ENCODE measurements around the gene SETBP1. TPM values are rescaled to one million over a fixed set of nuclear protein-coding genes. Genes with fewer than 3 reads are reported as not detected.

SETBP1 gene
- total RNA-seq, 1 experiment from 2014 or later: 0.05 TPM

GRCh38 chr18:44844486-44844885 is 163.8 kb downstream of the SETBP1 start:
- DNase-seq (ENCODE audit: low read depth, low spot score) (no peak), ATAC-seq (no peak)
- H3K9ac ChIP-seq (ENCODE audit: low read length): no peak overlapping the region
- H3K9me2 ChIP-seq (ENCODE audit: insufficient read depth): no peaks in the 10 kb centered on the region
- H3K79me2 ChIP-seq (ENCODE audit: insufficient read depth, low read length): no peaks in the 10 kb centered on the region
- H3K4me3 ChIP-seq (replicated peaks in 1 of 2; ENCODE audit: low read depth in 1 of 2, low read length in 2 of 2): no peak overlapping the region
- RAD21 ChIA-PET (ENCODE audit: low non-redundant PET in 1 of 2, low total read pairs in 2 of 2, uncharacterized antibody in 2 of 2, unreplicated experiment in 2 of 2): no interaction called here
- TF ChIP-seq ZNF274 (IDR thresholded peaks at IDR 0.05; ENCODE audit: low read depth, low read length) (no peak), ELF1 (IDR thresholded peaks at IDR 0.05; ENCODE audit: borderline replicate concordance, low read depth) (no peak), FOSL1 (IDR thresholded peaks at IDR 0.05; ENCODE audit: low read depth) (no peak), CTCF (IDR thresholded peaks at IDR 0.05 in 2 of 3, conservative IDR thresholded peaks at IDR 0.05 in 1 of 3; ENCODE audit: borderline replicate concordance in 1 of 3, insufficient read depth in 1 of 3, low read depth in 2 of 3, low read length in 2 of 3) (no peak), POLR2AphosphoS5 (IDR thresholded peaks at IDR 0.05; ENCODE audit: low read depth, low read length) (no peak), ZFX (IDR thresholded peaks at IDR 0.05) (no peak), YY1 (IDR thresholded peaks at IDR 0.05; ENCODE audit: extremely low read depth, insufficient replicate concordance, low read depth, low read length) (no peak), CBX3 (IDR thresholded peaks at IDR 0.05; ENCODE audit: low read depth) (no peak), SP1 (IDR thresholded peaks at IDR 0.05; ENCODE audit: low read depth) (no peak), SRF (IDR thresholded peaks at IDR 0.05; ENCODE audit: low read depth) (no peak), JUND (IDR thresholded peaks at IDR 0.05) (no peak), CEBPB (IDR thresholded peaks at IDR 0.05; ENCODE audit: low read depth) (no peak), ATF3 (IDR thresholded peaks at IDR 0.05) (no peak)
- TF ChIP-seq, protein P1, sequence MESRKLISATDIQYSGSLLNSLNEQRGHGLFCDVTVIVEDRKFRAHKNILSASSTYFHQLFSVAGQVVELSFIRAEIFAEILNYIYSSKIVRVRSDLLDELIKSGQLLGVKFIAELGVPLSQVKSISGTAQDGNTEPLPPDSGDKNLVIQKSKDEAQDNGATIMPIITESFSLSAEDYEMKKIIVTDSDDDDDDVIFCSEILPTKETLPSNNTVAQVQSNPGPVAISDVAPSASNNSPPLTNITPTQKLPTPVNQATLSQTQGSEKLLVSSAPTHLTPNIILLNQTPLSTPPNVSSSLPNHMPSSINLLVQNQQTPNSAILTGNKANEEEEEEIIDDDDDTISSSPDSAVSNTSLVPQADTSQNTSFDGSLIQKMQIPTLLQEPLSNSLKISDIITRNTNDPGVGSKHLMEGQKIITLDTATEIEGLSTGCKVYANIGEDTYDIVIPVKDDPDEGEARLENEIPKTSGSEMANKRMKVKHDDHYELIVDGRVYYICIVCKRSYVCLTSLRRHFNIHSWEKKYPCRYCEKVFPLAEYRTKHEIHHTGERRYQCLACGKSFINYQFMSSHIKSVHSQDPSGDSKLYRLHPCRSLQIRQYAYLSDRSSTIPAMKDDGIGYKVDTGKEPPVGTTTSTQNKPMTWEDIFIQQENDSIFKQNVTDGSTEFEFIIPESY (IDR thresholded peaks at IDR 0.05; ENCODE audit: extremely low read depth, insufficient replicate concordance, low read length): no peak
- TF ChIP-seq, protein P2, sequence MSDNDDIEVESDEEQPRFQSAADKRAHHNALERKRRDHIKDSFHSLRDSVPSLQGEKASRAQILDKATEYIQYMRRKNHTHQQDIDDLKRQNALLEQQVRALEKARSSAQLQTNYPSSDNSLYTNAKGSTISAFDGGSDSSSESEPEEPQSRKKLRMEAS (IDR thresholded peaks at IDR 0.05): no peak
- peaks cover 5 to 21% of the 10 kb centered on the region in 2 experiments; a peak in 2 of 4 replicates for H3K9me3 ChIP-seq (ENCODE audit: control insufficient read depth in 1 of 2, insufficient read depth in 1 of 2, low read depth in 1 of 2, low read length in 2 of 2)
- H3K36me3 ChIP-seq (ENCODE audit: control insufficient read depth in 1 of 2, insufficient read depth in 2 of 2, low read length in 2 of 2): no peaks in the 10 kb centered on the region
- H3K4me2 ChIP-seq (ENCODE audit: low read length): no peak overlapping the region
- H3K27me3 ChIP-seq (ENCODE audit: insufficient read depth, low read length): no peaks in the 10 kb centered on the region
- intact Hi-C loops (cut with micrococcal nuclease): no loop called here
- CTCF ChIA-PET: no interaction called here
- H4K20me1 ChIP-seq (ENCODE audit: insufficient read depth): no peaks in the 10 kb centered on the region
- no peak overlapping the region for H2AFZ ChIP-seq (ENCODE audit: low read depth, low read length, poor library complexity, severe bottlenecking)
- POLR2A ChIA-PET: no interaction called here
- H3K4me1 ChIP-seq (ENCODE audit: control insufficient read depth in 1 of 2, insufficient read depth in 2 of 2, low read length in 2 of 2): no peaks in the 10 kb centered on the region
- no peak overlapping the region for H3K27ac ChIP-seq (ENCODE audit: low read depth, low read length)
- no TSS peak for BruUV-seq (replicated peaks)
